Measurements from ENCODE around the gene KRT79. TPM values are rescaled to one million over a fixed set of nuclear protein-coding genes. Genes with fewer than 3 reads are reported as not detected.

KRT79 gene
- total and polyA plus RNA-seq, 7 donors = 0.03 to 0.05 TPM; not detected in 5

GRCh38 chr12:52774629-52775250 is 59.4 kb downstream of the KRT79 start:
- DNase-seq (no peak), ATAC-seq (no peak)
- Histone ChIP-seq H3K36me3 (ENCODE audit: insufficient read depth in 1 of 2, low read depth in 1 of 2) (no peaks in the 10 kb centered on the region), H3K27me3 (ENCODE audit: insufficient read depth in 3 of 3, low read length in 2 of 3) (peaks cover 0 to 4% (median 0%) of the 10 kb centered on the region in 3 donors), H3K4me3 (no peak overlapping the region), H3K4me1 (no peaks in the 10 kb centered on the region), H3K9me3 (no peaks in the 10 kb centered on the region), H3K27ac (no peak overlapping the region)
- WGBS, 3 donors = 72 to 78% (median 74%) methylated on average over 8 of the region's 8 CpGs
- no peak for TF ChIP-seq CTCF (IDR thresholded peaks at IDR 0.05)
- intact Hi-C loops (cut with DNase I) = no loop called here

- intact Hi-C loops (cut with DNase I) = no loop called here
- 39 to 58% (median 56%) methylated on average over 3 of the region's 3 CpGs for WGBS, 3 donors
- ATAC-seq (no peak), DNase-seq (no peak)
- no peaks in the 10 kb centered on the region for H3K9me3 ChIP-seq
- H3K36me3 ChIP-seq (ENCODE audit: insufficient read depth in 1 of 2, low read depth in 1 of 2) = no peaks in the 10 kb centered on the region
- no peaks in the 10 kb centered on the region for H3K4me1 ChIP-seq
- TF ChIP-seq CTCF (IDR thresholded peaks at IDR 0.05) = no peak
- no peak overlapping the region for H3K4me3 ChIP-seq
- peaks cover 0 to 11% (median 0%) of the 10 kb centered on the region in 3 donors for H3K27me3 ChIP-seq (ENCODE audit: insufficient read depth in 3 of 3, low read length in 2 of 3)
- H3K27ac ChIP-seq = no peak overlapping the region
Measured at GRCh38 chr12:52772772-52773171, 61.3 kb downstream of the KRT79 start.

GRCh38 chr12:52772188-52772587 is 61.9 kb downstream of the KRT79 start:
- no peak overlapping the region for H3K4me3 ChIP-seq
- H3K27me3 ChIP-seq (ENCODE audit: insufficient read depth in 3 of 3, low read length in 2 of 3) = peaks cover 0 to 11% (median 0%) of the 10 kb centered on the region in 3 donors
- 80 to 84% (median 81%) methylated on average over 4 of the region's 4 CpGs for WGBS, 3 donors
- H3K36me3 ChIP-seq (ENCODE audit: insufficient read depth in 1 of 2, low read depth in 1 of 2) = no peaks in the 10 kb centered on the region
- intact Hi-C loops (cut with DNase I) = no loop called here
- ATAC-seq = no peak
- no peak for DNase-seq
- H3K27ac ChIP-seq = no peak overlapping the region
- H3K4me1 ChIP-seq = no peaks in the 10 kb centered on the region
- TF ChIP-seq CTCF (IDR thresholded peaks at IDR 0.05) = no peak
- no peaks in the 10 kb centered on the region for H3K9me3 ChIP-seq

GRCh38 chr12:52771505-52771904 is 62.6 kb downstream of the KRT79 start:
- no peak overlapping the region for H3K4me3 ChIP-seq
- H3K27ac ChIP-seq = no peak overlapping the region
- no peaks in the 10 kb centered on the region for H3K36me3 ChIP-seq (ENCODE audit: insufficient read depth in 1 of 2, low read depth in 1 of 2)
- H3K9me3 ChIP-seq = no peaks in the 10 kb centered on the region
- TF ChIP-seq CTCF (IDR thresholded peaks at IDR 0.05) = no peak
- H3K27me3 ChIP-seq (ENCODE audit: insufficient read depth in 3 of 3, low read length in 2 of 3) = peaks cover 0 to 11% (median 0%) of the 10 kb centered on the region in 3 donors
- no peak for DNase-seq
- 67 to 75% (median 73%) methylated on average over 4 of the region's 4 CpGs for WGBS, 3 donors
- no peak for ATAC-seq
- H3K4me1 ChIP-seq = no peaks in the 10 kb centered on the region
- intact Hi-C loops (cut with DNase I) = no loop called here

Other genes starting within 250 kb of the KRT79 start
- not detected for gene KRT72, start 232.8 kb downstream of the KRT79 start, total RNA-seq
- gene KRT72, start 232.8 kb downstream of the KRT79 start, polyA plus RNA-seq = not detected
- gene KRT73, start 215.8 kb downstream of the KRT79 start, total RNA-seq = not detected
- not detected for gene KRT73, start 215.8 kb downstream of the KRT79 start, polyA plus RNA-seq
- gene KRT2, start 182.1 kb downstream of the KRT79 start, total RNA-seq = not detected
- not detected for gene KRT2, start 182.1 kb downstream of the KRT79 start, polyA plus RNA-seq
- gene KRT1, start 153.9 kb downstream of the KRT79 start, total RNA-seq = 1 to 10 TPM in 1 of 4 donors, under 1 TPM in 2, not detected in 1; 0.16 to 1.1 (median 0.25) TPM
- gene KRT1, start 153.9 kb downstream of the KRT79 start, polyA plus RNA-seq = under 1 TPM in 1 of 3 donors, not detected in 2; 0.13 TPM
- gene KRT77, start 130.8 kb downstream of the KRT79 start, total RNA-seq = not detected
- gene KRT77, start 130.8 kb downstream of the KRT79 start, polyA plus RNA-seq = under 1 TPM in 2 of 3 donors, not detected in 1; 0.01 to 0.04 TPM
- not detected for gene KRT76, start 57.0 kb downstream of the KRT79 start, total RNA-seq
- not detected for gene KRT76, start 57.0 kb downstream of the KRT79 start, polyA plus RNA-seq
- gene KRT3, start 38.2 kb downstream of the KRT79 start, total RNA-seq = not detected
- not detected for gene KRT3, start 38.2 kb downstream of the KRT79 start, polyA plus RNA-seq
- gene KRT4, start 20.2 kb downstream of the KRT79 start, total RNA-seq = under 1 TPM in 2 of 4 donors, not detected in 2; 0.12 to 0.15 TPM
- gene KRT4, start 20.2 kb downstream of the KRT79 start, polyA plus RNA-seq = 1 to 10 TPM in 1 of 3 donors, under 1 TPM in 1, not detected in 1; 0.72 to 1.7 TPM
- not detected for gene KRT78, start 14.7 kb upstream of the KRT79 start, total RNA-seq
- gene KRT78, start 14.7 kb upstream of the KRT79 start, polyA plus RNA-seq = under 1 TPM in 1 of 3 donors, not detected in 2; 0.04 TPM
- 1 to 10 TPM in 1 of 4 donors, under 1 TPM in 3; 0.54 to 1.3 (median 0.75) TPM for gene KRT8, start 70.8 kb upstream of the KRT79 start, total RNA-seq
- 1 to 10 TPM in 2 of 3 donors, under 1 TPM in 1; 0.59 to 1.2 (median 1.2) TPM for gene KRT8, start 70.8 kb upstream of the KRT79 start, polyA plus RNA-seq
- gene KRT18, start 114.8 kb upstream of the KRT79 start, total RNA-seq = 1 to 10 TPM in 3 of 4 donors, under 1 TPM in 1; 0.99 to 1.7 (median 1.4) TPM
- gene KRT18, start 114.8 kb upstream of the KRT79 start, polyA plus RNA-seq = 1 to 10 TPM in 2 of 3 donors, under 1 TPM in 1; 0.39 to 1.6 (median 1.3) TPM
- gene EIF4B, start 172.1 kb upstream of the KRT79 start, total RNA-seq = 100 to 1,000 TPM; 565 to 669 (median 617) TPM
- 100 to 1,000 TPM; 150 to 304 (median 207) TPM for gene EIF4B, start 172.1 kb upstream of the KRT79 start, polyA plus RNA-seq
- 100 to 1,000 TPM in 1 of 4 donors, 10 to 100 TPM in 3; 39.4 to 132 (median 70.7) TPM for gene TNS2, start 215.8 kb upstream of the KRT79 start, total RNA-seq
- gene TNS2, start 215.8 kb upstream of the KRT79 start, polyA plus RNA-seq = 10 to 100 TPM; 37.7 to 48.9 (median 47.1) TPM
- 10 to 100 TPM; 19.7 to 22.6 (median 21.7) TPM for gene SPRYD3, start 245.1 kb upstream of the KRT79 start, total RNA-seq
- gene SPRYD3, start 245.1 kb upstream of the KRT79 start, polyA plus RNA-seq = 10 to 100 TPM; 16.5 to 49.1 (median 34.2) TPM

Data from psoas muscle (tissue), 8 donors.